Kidney (tissue), 14 donors: ENCODE data around the gene KIAA1755. TPM values are rescaled to one million over a fixed set of nuclear protein-coding genes. Genes with fewer than 3 reads are reported as not detected.

Experiments used
- DNase-seq, 5 donors: peaks; one replicate each; pipeline ENCODE4 v3.0.0-alpha.2; 2013 to 2020
- FAIRE-seq: peaks from 2 replicates; lab custom pipeline; 2012; peaks lifted over from hg19 to GRCh38; lab: Jason Lieb, UNC
- H3K27ac ChIP-seq, 2 donors: one replicate each; pipeline ENCODE4 v1.7.0; 2013; ENCODE audit warnings: low read depth in 2 of 2, low read length in 2 of 2, inconsistent platforms in 1 of 2
- H3K27me3 ChIP-seq: one replicate; pipeline ENCODE4 v1.7.1; 2013; ENCODE audit warnings: low read length, inconsistent platforms; ENCODE audit not compliant: control insufficient read depth, insufficient read depth
- H3K36me3 ChIP-seq, 3 donors: one replicate each; pipeline versions ENCODE4 v1.7.0 to v1.7.1; 2013; ENCODE audit warnings: low read length in 3 of 3, control low read depth in 1 of 3, inconsistent platforms in 1 of 3; ENCODE audit not compliant: insufficient read depth in 3 of 3, control insufficient read depth in 2 of 3
- H3K4me1 ChIP-seq, 3 donors: one replicate each; pipeline versions ENCODE4 v1.7.0 to v1.7.1; 2013; ENCODE audit warnings: low read length in 3 of 3, inconsistent platforms in 1 of 3, low read depth in 1 of 3; ENCODE audit not compliant: control insufficient read depth in 2 of 3, insufficient read depth in 2 of 3
- H3K4me3 ChIP-seq, 3 donors: one replicate each; pipeline versions ENCODE4 v1.7.0 to v1.8.1; 2013; ENCODE audit warnings: low read length in 3 of 3, control low read depth in 1 of 3, inconsistent platforms in 1 of 3
- H3K9ac ChIP-seq, 3 donors: one replicate each; pipeline versions ENCODE4 v1.7.0 to v1.7.1; 2013; ENCODE audit warnings: low read length in 3 of 3, control low read depth in 1 of 3, inconsistent platforms in 1 of 3
- H3K9me3 ChIP-seq, 3 donors: one replicate each; pipeline versions ENCODE4 v1.7.0 to v1.7.1; 2013; ENCODE audit warnings: low read length in 3 of 3, control low read depth in 1 of 3, inconsistent platforms in 1 of 3; ENCODE audit not compliant: control insufficient read depth in 2 of 3, insufficient read depth in 1 of 3
- intact Hi-C: fragments of 100-400 bp; cut with DNase I; formaldehyde crosslinking; loops from one replicate; pipeline ENCODE4 v1.11.1; 2022
- polyA plus RNA-seq: library from polyadenylated mRNA; stranded (reverse); fragments of 350-450 nt; fragmentation: Illumina TruSeq; extraction: RNeasy Lipid Tissue Mini Kit (QIAGEN cat#74804); gene quantifications from one replicate; pipeline ENCODE4 v1.2.3, GENCODE V29; 2014; ENCODE audit warnings: low read depth, low replicate concordance; ENCODE audit not compliant: insufficient read depth
- total RNA-seq: library from RNA; stranded (reverse); fragmentation: NEBNext Ultra II Directional; extraction: Animal tissue kit (Norgen Biotek cat#: 25700); gene quantifications from one replicate; pipeline ENCODE4 v1.2.1, GENCODE V29; 2021
- TF ChIP-seq, protein P1 (sequence below): IDR thresholded peaks from 3 replicates; pipeline ENCODE4 v1.5.1; 2012; ENCODE audit warnings: mild to moderate bottlenecking, moderate library complexity, borderline replicate concordance; ENCODE audit not compliant: insufficient read depth; ENCODE audit errors: extremely low read depth
- donor health status: control.
- donor health status: control.
- donor health status: control.
- donor health status: control.
- donor health status: control.
- donor health status: DM: yes; HTN: yes; CAD: no.
- donor health status: Normal renal cell carcinoma (clear cell type).

The KIAA1755 gene
- total and polyA plus RNA-seq, 2 donors from 2014 or later, result 1.5 to 5.1 TPM

DNA sequence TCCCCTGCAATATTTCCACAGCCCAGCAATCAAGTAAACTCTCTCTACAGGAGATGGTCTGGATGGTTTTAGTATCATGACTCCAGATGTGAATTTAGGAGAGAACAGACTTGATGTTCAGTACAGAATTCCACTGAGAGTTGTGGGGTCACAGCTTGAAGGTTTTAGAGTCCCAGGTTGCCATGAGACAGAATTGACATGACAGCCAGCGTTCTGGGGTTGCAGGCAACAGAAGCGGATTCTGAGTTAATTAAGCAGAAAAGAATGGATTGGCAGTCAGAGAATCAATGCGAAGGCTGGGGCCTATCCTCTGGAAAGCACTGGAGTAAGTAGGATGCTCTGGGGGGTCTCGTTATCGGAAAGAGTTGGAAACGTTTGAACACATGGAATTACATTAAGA lies 2.4 kb upstream of the KIAA1755 start:
- Histone ChIP-seq H3K4me3 (no peak overlapping the region), H3K27me3 (no peaks in the 10 kb centered on the region), H3K9ac (no peak overlapping the region), H3K36me3 (no peaks in the 10 kb centered on the region), H3K4me1 (peaks cover 0 to 4% (median 0%) of the 10 kb centered on the region in 3 donors), H3K9me3 (no peaks in the 10 kb centered on the region), H3K27ac (no peak overlapping the region)
- intact Hi-C loops, result no loop called here
- TF ChIP-seq, protein P1, sequence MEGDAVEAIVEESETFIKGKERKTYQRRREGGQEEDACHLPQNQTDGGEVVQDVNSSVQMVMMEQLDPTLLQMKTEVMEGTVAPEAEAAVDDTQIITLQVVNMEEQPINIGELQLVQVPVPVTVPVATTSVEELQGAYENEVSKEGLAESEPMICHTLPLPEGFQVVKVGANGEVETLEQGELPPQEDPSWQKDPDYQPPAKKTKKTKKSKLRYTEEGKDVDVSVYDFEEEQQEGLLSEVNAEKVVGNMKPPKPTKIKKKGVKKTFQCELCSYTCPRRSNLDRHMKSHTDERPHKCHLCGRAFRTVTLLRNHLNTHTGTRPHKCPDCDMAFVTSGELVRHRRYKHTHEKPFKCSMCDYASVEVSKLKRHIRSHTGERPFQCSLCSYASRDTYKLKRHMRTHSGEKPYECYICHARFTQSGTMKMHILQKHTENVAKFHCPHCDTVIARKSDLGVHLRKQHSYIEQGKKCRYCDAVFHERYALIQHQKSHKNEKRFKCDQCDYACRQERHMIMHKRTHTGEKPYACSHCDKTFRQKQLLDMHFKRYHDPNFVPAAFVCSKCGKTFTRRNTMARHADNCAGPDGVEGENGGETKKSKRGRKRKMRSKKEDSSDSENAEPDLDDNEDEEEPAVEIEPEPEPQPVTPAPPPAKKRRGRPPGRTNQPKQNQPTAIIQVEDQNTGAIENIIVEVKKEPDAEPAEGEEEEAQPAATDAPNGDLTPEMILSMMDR, result no peak
- FAIRE-seq (no peak), DNase-seq (no peak)

DNA sequence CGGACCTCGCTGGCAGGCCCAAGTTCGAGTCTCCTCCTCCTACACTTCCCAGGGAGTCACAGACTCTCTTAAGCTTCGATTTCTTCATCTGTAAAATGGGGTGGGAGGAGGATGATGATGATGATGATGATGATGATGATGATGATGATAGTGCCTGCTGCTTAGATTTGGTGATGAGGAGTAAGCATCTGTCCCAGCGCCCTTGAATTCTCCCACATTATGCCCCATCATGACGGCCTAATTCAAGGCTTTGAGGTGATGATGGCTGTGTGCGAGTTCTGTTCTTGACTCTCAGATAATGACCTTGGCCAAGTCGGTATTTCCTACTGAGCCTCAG lies 487 bp upstream of the KIAA1755 start:
- no peaks in the 10 kb centered on the region for H3K27me3 ChIP-seq
- no peaks in the 10 kb centered on the region for H3K36me3 ChIP-seq
- H3K4me3 ChIP-seq, result peak overlapping the region in 2 of 3 donors; percentile 26 to 34
- intact Hi-C loops, result no loop called here
- H3K9ac ChIP-seq, result no peak overlapping the region
- no peaks in the 10 kb centered on the region for H3K9me3 ChIP-seq
- FAIRE-seq (no peak), DNase-seq (no peak)
- TF ChIP-seq, protein P1, result no peak
- H3K4me1 ChIP-seq, result no peaks in the 10 kb centered on the region
- no peak overlapping the region for H3K27ac ChIP-seq

DNA sequence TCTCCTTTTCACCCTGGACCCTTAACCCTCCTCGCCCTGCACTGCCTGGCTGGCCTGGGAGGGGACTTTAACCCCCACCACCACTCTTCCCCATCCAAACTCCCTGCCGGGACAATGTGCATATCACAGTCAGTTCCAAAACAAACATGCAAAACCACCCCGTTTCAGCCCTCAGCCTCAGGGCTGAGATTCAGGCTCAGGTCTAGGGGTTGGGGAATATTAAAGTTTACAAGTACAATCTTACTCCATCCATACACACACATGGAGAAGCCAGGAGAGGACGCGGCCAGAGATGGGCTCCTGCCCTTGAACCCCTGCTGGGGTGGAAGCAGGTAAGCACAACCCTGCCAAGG lies 534 bp downstream of the KIAA1755 start:
- intact Hi-C loops, result no loop called here
- Histone ChIP-seq H3K9ac (peak overlapping the region in 2 of 3 donors; percentile 17 to 34), H3K4me3 (peak overlapping the region in 2 of 3 donors; percentile 8 to 49), H3K36me3 (no peaks in the 10 kb centered on the region), H3K4me1 (no peaks in the 10 kb centered on the region), H3K9me3 (no peaks in the 10 kb centered on the region), H3K27me3 (no peaks in the 10 kb centered on the region), H3K27ac (peak overlapping the region; percentile 54 to 71)
- TF ChIP-seq, protein P1, result no peak
- DNase-seq (no peak), FAIRE-seq (no peak)

DNA sequence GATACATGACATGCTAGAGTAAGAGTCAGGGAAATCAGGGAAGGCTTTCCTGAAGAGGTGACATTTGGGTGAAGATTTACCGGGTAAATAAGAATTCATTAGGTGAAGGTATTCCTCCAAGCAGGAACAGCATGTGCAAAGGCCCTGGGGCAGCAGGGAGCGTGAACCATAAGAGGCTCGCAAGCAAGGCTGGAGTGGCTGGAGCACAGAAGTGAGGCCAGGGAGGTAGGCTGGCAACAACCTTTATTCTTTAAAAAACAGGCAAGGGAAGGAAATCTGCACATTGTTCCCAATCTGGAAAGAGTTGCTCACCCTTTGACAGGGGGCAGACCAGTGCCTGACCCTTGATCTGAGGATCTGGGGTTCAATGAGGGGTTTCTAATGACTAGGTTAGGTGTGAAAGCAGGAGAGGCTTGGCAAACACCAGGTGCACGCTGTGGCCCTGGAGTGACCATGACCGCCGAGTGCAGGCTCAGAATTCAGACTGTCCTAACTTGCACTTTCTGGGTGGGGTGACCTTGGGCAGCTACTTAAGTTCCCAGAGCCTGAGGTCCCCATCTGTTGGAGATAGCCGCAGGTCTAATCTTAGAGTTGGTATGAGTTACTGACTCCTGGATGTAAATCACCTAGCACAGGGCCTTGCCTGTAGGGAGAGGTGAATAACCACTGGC lies 1.9 kb downstream of the KIAA1755 start:
- DNase-seq (no peak), FAIRE-seq (no peak)
- TF ChIP-seq, protein P1, result no peak
- no peak overlapping the region for H3K4me3 ChIP-seq
- H3K9ac ChIP-seq, result no peak overlapping the region
- no peaks in the 10 kb centered on the region for H3K27me3 ChIP-seq
- no peaks in the 10 kb centered on the region for H3K4me1 ChIP-seq
- intact Hi-C loops, result no loop called here
- no peaks in the 10 kb centered on the region for H3K9me3 ChIP-seq
- no peaks in the 10 kb centered on the region for H3K36me3 ChIP-seq
- H3K27ac ChIP-seq, result no peak overlapping the region
